Aorta (tissue), 5 donors: ENCODE data around the gene PIAS1. TPM values are rescaled to one million over a fixed set of nuclear protein-coding genes. Genes with fewer than 3 reads are reported as not detected.
"Not testable (repeated sequence)": the region's sequence is repeated elsewhere in the genome, so short reads cannot be mapped to it uniquely, and the experiment has no call there.

Source experiments
- ATAC-seq: fragments of 200-7000 bp; cut with Tn5 transposase; one replicate; pipeline ENCODE4 v1.9.1; 2022; ENCODE audit warnings: moderate library complexity; ENCODE audit not compliant: low FRiP score
- DNase-seq, 2 donors: peaks; one replicate each; pipeline ENCODE4 v3.0.0-alpha.2; 2020
- H3K27ac ChIP-seq, 2 donors: one replicate each; pipeline ENCODE4 v1.5.1; 2013; ENCODE audit warnings: low read length in 2 of 2, mild to moderate bottlenecking in 2 of 2, moderate library complexity in 2 of 2, control low read depth in 1 of 2, inconsistent platforms in 1 of 2, low read depth in 1 of 2
- H3K27me3 ChIP-seq, 2 donors: one replicate each; pipeline ENCODE4 v1.6.1; 2013; ENCODE audit warnings: control low read depth in 1 of 2, low read length in 1 of 2, mild to moderate bottlenecking in 1 of 2, moderate library complexity in 1 of 2; ENCODE audit not compliant: insufficient read depth in 2 of 2, control insufficient read depth in 1 of 2
- H3K36me3 ChIP-seq, 2 donors: one replicate each; pipeline ENCODE4 v1.6.1; 2013; ENCODE audit warnings: control low read depth in 1 of 2, low read length in 1 of 2, mild to moderate bottlenecking in 1 of 2; ENCODE audit not compliant: insufficient read depth in 2 of 2, control insufficient read depth in 1 of 2
- H3K4me1 ChIP-seq, 2 donors: one replicate each; pipeline ENCODE4 v1.6.1; 2013; ENCODE audit warnings: low read length in 2 of 2, control low read depth in 1 of 2, mild to moderate bottlenecking in 1 of 2, moderate library complexity in 1 of 2; ENCODE audit not compliant: insufficient read depth in 2 of 2, control insufficient read depth in 1 of 2
- H3K4me3 ChIP-seq, 2 donors: one replicate each; pipeline ENCODE4 v1.5.1; 2013; ENCODE audit warnings: low read length in 2 of 2, control low read depth in 1 of 2, mild to moderate bottlenecking in 1 of 2
- H3K9me3 ChIP-seq: one replicate; pipeline ENCODE4 v1.6.1; 2013; ENCODE audit warnings: mild to moderate bottlenecking, low read length; ENCODE audit not compliant: control insufficient read depth
- WGBS, 2 donors: extraction: QIAGEN DNeasy Blood & Tissue Kit; methylation state at CpG; one replicate each; pipeline ENCODE4 v1.1.7; 2013; 5-methylcytosine and 5-hydroxymethylcytosine counted together
- intact Hi-C, 2 donors: fragments of 100-400 bp; cut with DNase I; formaldehyde crosslinking; loops; one replicate each; pipeline versions ENCODE4 v1.14.2 to v1.15.0; 2022
- polyA plus RNA-seq, 2 donors: library from polyadenylated mRNA; stranded (reverse); fragments of 200-250 nt; gene quantifications; one replicate each; pipeline ENCODE4 v1.2.3, GENCODE V29; 2013
- total RNA-seq, 2 donors: library from RNA; stranded (reverse); fragmentation: NEBNext Ultra II Directional; extraction: Animal tissue kit (Norgen Biotek cat#: 25700); gene quantifications; one replicate each; pipeline ENCODE4 v1.2.1, GENCODE V29; 2021
- donor health status: healthy with polysubstance abuse.
- donor health status: Bipolar disorder and iron deficiency.
- donor health status: DM: no; HTN: no; CAD: no.
- donor health status: DM: no; HTN: no; CAD: no.
- donor health status: DM: yes; HTN: yes; CAD: no.

PIAS1 gene
- total and polyA plus RNA-seq, 4 donors, result 7.0 to 62.9 (median 28.5) TPM

DNA sequence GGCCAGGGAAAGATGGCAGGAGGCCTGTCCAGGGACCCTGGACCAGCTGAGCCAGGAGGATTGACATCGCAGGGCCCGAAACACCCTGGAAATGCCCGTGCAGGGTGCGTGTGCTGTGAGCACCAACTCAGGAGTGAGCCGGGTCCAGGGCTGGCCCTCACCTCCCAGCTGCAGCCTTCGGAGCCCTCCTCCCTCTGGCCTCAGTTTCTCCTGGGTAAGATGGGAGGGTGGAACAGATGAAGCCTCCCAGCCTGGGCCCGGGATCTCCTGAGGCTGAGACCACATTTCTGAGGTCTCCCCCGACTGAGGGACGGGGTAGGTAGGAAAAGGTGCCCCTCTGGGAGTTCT lies 156.3 kb downstream of the PIAS1 start:
- DNase-seq (no peak), ATAC-seq (no peak)
- Histone ChIP-seq H3K9me3 (no peaks in the 10 kb centered on the region), H3K36me3 (peaks cover 0 to 2% of the 10 kb centered on the region in 2 donors), H3K4me3 (no peak overlapping the region), H3K27ac (no peak overlapping the region), H3K4me1 (no peaks in the 10 kb centered on the region), H3K27me3 (no peaks in the 10 kb centered on the region)
- WGBS, 2 donors, result 62 to 69% methylated on average over 9 of the region's 9 CpGs
- intact Hi-C loops, result loop anchor here (2.0 to 5.0 kb wide), 2 partner anchors 348 kb away; no protein-coding TSS in a partner anchor

DNA sequence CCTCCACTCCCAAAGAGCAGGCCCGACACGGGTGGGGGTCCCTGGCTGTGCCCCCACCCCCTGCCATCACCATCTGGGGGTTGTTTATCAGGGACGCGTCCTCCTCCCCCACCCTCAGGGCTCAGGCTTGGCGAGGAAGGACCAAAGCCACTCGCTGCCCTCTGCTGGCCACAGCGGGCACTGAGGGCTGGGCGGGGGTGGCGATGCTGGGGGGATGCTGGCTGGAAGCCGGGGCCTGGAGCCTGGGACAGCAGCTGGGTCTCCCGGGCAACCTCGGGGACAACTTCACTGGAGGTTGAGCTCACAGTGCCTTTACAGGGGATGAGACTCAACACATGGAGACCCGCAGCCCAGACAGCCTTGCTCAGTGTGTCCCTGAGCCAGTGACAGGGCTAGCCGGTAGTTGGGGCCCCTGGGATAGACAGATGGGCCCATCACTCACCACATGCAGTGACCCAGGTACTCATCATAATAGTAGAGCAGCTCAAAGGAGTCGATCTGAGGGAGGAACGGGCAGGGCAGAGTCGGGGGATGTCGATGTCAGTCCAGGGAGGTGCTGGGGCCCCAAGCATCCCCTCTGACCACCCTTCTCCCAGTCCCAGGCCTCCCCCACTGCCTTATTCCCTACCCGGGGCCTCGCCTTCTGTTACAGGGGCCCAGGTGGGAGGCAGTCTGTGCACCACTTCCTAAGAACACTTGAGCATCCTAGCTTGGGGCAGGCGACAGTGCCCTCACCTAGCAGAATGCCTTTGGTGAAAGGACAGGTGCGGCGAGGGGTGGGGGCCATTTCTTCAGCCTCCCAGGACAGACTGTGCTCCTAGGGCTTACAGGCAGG lies 156.9 kb downstream of the PIAS1 start:
- Histone ChIP-seq H3K36me3 (peaks cover 0 to 2% of the 10 kb centered on the region in 2 donors), H3K9me3 (no peaks in the 10 kb centered on the region), H3K27me3 (no peaks in the 10 kb centered on the region), H3K27ac (no peak overlapping the region), H3K4me3 (no peak overlapping the region), H3K4me1 (no peaks in the 10 kb centered on the region)
- ATAC-seq (peak; percentile 71), DNase-seq (peak; percentile 79 to 91)
- 37 to 39% methylated on average over 20 to 23 of the region's 23 CpGs for WGBS, 2 donors
- intact Hi-C loops, result loop anchor here (2.0 to 5.0 kb wide), 2 partner anchors 348 to 349 kb away; no protein-coding TSS in a partner anchor

DNA sequence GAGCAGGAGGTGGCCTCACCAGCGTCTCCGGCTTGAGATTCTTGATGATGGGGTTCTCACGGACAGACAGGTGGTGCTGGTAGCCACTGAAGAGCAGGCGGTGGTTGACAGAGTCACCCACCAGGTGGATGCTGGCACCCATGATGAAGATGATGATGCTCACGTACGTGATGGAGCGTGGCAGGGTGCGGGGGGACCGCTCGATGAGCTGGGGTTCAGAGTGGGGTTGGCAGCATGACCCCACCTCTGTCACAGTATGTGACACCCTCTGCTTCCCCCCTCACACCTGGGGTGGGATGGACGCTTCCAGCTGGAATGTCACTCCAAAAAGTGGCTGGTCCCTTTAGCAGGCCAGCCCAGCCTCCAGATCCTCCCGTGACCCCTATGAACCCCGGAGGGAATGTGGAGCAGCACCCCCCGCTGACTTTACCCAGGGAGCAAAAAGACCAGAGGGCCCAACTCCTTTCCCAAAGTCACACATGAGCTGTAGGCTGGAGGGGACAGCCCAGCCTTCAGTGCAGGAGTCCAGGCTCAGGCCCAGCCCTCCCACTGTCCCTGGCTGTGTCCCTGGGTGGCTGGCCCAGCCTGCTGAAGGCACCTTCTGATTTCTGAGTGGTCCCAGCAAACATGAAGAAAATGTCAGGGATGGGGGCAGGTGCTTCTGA lies 157.7 kb downstream of the PIAS1 start:
- intact Hi-C loops, result loop anchor here (2.0 to 5.0 kb wide), 2 partner anchors 349 kb away; no protein-coding TSS in a partner anchor
- Histone ChIP-seq H3K27me3 (no peaks in the 10 kb centered on the region), H3K9me3 (no peaks in the 10 kb centered on the region), H3K4me1 (no peaks in the 10 kb centered on the region), H3K36me3 (peaks cover 0 to 2% of the 10 kb centered on the region in 2 donors), H3K4me3 (no peak overlapping the region), H3K27ac (no peak overlapping the region)
- peak; percentile 21 to 69 for DNase-seq
- ATAC-seq, result no peak
- WGBS, 2 donors, result 94% methylated on average over 14 of the region's 14 CpGs

DNA sequence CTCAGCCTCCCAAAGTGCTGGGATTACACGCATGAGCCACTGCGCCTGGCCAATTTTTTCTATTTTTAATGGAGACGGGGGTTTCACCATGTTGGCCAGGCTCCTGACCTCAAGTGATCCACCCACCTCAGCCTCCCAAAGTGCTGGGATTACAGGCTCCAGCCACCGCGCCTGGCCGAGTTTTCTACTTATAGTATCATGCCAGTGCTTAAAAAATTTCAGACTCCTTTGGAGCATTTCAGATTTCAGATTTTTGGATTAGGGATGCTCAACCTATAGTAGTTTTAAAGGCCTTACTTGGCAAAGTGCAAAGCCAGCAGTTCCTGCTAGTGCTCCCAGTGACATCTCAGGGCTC lies 159.4 kb downstream of the PIAS1 start:
- H3K27ac ChIP-seq, H3K4me3 ChIP-seq, H3K4me1 ChIP-seq, H3K27me3 ChIP-seq, H3K36me3 ChIP-seq, ATAC-seq, H3K9me3 ChIP-seq: not testable (repeated sequence)
- DNase-seq, result peak; percentile 12 to 28
- intact Hi-C loops, result loop anchor here in 1 of 2 donors (5.0 kb wide), 1 partner anchor 351 kb away; no protein-coding TSS in a partner anchor
- WGBS, 2 donors, result 91 to 95% methylated on average over 6 of the region's 6 CpGs

DNA sequence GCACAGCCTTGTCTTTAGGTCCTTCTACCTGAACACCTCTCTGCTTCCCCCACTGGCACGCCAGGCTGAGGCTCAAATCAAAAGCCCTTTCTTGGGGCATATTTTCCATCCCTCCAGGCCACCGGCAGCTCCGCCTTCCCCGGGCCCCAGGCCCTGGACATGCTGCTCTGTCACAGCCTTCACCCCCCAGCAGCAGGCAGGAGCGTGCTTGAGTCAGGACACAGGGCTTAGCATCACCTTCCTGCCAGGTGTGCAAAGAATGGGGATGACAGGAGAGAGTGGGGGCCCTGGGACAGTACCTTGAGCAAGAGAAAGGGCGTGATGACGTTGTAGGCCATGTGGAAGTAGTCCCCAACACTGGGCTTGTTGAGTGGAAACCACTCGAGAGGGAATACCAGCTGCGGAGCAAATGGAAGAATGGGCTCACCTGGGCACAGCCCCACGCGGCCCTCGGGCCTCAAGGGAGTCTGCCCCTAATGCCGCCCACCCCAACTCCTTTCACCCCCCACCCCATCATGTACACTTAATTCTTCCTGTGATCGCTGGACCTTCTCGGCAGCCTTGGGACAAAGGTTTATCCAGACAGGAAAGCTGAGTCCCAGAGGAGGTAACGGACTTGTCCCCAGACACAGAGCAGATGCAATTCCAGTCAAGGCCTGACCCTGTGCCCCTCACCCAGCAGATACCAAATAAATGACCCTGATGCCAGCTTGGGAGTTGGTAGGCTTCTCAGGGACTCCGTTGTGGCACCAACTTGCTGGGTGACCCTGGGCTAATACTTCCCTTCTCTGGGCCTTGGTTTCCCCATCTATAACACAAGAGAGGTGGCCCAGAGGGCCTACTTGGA lies 160.1 kb downstream of the PIAS1 start:
- Histone ChIP-seq H3K27ac (no peak overlapping the region), H3K4me3 (no peak overlapping the region), H3K27me3 (no peaks in the 10 kb centered on the region), H3K36me3 (no peaks in the 10 kb centered on the region), H3K9me3 (no peaks in the 10 kb centered on the region), H3K4me1 (no peaks in the 10 kb centered on the region)
- 96 to 97% methylated on average over 17 of the region's 17 CpGs for WGBS, 2 donors
- intact Hi-C loops, result loop anchor here in 1 of 2 donors (5.0 kb wide), 1 partner anchor 352 kb away; no protein-coding TSS in a partner anchor
- DNase-seq (peak; percentile 25 to 59), ATAC-seq (no peak)

DNA sequence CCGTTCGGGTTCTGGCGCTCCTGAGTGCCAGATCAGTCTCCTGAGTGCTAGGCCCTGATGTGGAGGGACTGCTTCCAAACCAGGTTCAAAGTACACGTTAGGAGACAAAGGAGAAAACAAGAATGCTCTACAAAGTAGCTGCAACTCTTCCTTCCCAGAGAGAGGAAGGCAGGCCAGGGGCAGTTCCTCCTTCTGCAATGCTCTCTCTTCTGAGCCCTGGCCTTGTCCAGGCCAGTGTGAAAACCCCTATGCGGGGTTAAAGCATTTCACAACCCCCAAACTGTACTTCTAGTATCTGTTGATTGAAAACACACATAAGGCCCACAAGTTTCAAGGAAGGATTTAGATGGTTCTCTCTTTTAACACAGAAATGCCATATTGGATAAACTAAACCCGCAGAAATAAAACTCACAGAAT lies 160.7 kb downstream of the PIAS1 start:
- DNase-seq, result peak; percentile 23 to 24
- no peaks in the 10 kb centered on the region for H3K36me3 ChIP-seq
- intact Hi-C loops, result loop anchor here in 1 of 2 donors (5.0 kb wide), 1 partner anchor 353 kb away; no protein-coding TSS in a partner anchor

DNA sequence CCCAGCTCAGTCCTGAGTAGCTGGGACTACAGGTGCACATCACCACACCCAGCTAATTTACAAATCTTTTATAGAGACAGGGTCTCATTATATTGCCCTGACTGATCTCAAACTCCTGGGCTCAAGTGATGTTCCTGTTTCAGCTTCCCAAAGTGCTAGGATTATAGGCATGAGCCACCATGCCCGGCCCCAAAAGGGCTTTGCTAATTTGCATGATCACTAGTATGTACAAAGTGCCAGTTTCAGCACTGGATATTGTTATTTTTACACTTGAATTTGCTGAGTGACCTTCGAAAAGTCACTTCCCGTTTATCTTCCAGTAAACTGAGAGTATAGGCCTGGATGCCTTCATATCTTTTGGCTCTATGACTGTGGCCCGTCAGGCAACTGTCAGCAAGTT lies 163.2 kb downstream of the PIAS1 start:
- H3K9me3 ChIP-seq, result no peaks in the 10 kb centered on the region
- H3K27me3 ChIP-seq, result no peaks in the 10 kb centered on the region
- H3K4me3 ChIP-seq, result no peak overlapping the region
- no peak for ATAC-seq
- no peaks in the 10 kb centered on the region for H3K4me1 ChIP-seq
- WGBS, 2 donors, result 86 to 89% methylated on average over 4 of the region's 4 CpGs
- DNase-seq, result peak; percentile 8 to 35
- H3K27ac ChIP-seq, result no peak overlapping the region
- intact Hi-C loops, result no loop called here
- no peaks in the 10 kb centered on the region for H3K36me3 ChIP-seq

More for the DNA sequence above, 160.7 kb downstream of the PIAS1 start:
- no peaks in the 10 kb centered on the region for H3K9me3 ChIP-seq
- no peak overlapping the region for H3K27ac ChIP-seq
- WGBS, 2 donors, result 78 to 85% methylated on average over 6 of the region's 6 CpGs
- ATAC-seq, result no peak
- no peak overlapping the region for H3K4me3 ChIP-seq
- H3K27me3 ChIP-seq, result no peaks in the 10 kb centered on the region
- no peaks in the 10 kb centered on the region for H3K4me1 ChIP-seq

DNA sequence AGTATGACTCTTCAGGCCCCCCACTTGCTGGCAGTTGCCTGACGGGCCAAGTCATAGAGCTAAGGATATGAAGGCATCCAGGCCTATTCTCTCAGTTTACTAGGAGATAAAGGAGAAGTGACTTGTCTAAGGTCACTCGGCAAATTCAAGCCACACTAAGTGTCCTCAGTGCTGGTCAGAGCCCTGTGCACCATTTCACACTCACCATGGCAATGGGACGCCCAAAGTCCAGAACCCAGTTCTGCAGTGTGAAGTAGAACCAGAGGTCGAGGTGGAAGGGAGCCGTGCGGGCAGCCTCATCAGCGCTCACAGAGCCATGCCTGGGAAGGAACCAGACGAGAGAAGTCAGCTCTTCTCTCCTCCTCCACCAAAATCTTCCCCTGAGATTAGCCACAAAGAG lies 164.2 kb downstream of the PIAS1 start:
- Histone ChIP-seq H3K36me3 (no peaks in the 10 kb centered on the region), H3K9me3 (no peaks in the 10 kb centered on the region), H3K27ac (no peak overlapping the region), H3K27me3 (no peaks in the 10 kb centered on the region), H3K4me1 (no peaks in the 10 kb centered on the region), H3K4me3 (no peak overlapping the region)
- ATAC-seq (no peak), DNase-seq (peak; percentile 13 to 47)
- intact Hi-C loops, result no loop called here
- WGBS, 2 donors, result 94 to 96% methylated on average over 8 of the region's 8 CpGs
